Hepatic stellate cell (primary cell): ENCODE results near the gene NCMAP.

ENCODE experiments used
- DNase-seq: peaks from one replicate; pipeline ENCODE4 v3.0.0; 2011; ENCODE audit warnings: low spot score

NCMAP gene

DNA sequence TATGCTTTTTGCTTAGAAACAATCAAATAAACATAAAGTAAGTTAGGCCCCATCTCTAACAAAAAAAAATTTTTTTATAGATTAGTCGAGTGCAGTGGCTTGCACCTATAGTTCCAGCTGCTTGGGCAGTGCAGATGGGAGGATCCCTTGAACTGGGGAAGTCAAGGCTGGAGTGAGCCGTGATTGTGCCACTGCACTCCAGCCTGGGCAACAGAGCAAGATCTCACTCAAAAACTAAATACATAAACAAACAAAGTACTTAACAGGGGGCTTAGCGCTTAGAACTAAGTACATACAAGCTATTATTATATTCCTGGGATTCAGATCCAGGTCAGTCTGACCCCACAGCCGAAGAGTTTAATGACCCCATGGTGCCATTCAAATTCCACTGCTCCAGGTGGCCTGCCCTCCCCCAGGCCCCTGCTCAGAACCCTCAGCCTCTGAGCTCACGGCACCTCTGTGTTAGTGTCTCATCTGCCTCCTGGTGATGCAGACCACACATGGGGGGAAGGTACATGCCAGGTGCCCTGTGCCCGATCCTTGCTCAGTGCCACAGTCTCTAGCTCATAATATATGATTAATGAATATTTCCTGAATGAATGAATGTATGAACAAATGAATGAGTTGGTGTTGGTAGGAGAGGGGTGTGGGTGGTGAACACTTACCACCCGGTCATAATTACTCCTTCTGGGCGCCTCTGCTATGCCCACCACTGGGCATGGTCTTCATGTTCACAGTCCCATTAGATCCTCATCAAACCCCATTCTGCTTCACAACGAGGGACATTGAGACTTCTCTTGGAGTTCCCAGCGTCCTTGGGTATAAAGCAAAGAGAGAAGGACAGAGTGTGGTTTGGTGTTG, 14.6 kb downstream of the NCMAP start:
- no peak for DNase-seq

DNA sequence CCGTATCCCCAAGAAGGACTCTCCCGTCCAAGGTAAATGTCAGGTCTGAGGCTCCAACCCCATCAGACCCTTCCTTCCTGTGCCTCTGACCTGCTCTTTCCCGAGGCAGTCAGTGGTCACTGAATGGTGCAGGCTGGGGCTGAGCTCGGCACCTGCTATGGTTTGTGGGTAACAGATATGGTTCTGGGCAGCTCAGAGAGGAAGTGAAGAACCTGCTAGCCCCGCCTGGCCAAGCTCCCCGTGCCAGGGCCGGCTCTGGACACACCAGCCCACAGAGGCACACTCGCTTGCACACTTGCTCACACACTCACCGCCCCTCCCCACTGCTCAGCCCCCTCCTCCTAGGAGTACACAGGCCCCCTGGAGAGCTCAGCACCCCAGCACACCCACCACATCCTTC, 16.4 kb downstream of the NCMAP start:
- DNase-seq: no peak

DNA sequence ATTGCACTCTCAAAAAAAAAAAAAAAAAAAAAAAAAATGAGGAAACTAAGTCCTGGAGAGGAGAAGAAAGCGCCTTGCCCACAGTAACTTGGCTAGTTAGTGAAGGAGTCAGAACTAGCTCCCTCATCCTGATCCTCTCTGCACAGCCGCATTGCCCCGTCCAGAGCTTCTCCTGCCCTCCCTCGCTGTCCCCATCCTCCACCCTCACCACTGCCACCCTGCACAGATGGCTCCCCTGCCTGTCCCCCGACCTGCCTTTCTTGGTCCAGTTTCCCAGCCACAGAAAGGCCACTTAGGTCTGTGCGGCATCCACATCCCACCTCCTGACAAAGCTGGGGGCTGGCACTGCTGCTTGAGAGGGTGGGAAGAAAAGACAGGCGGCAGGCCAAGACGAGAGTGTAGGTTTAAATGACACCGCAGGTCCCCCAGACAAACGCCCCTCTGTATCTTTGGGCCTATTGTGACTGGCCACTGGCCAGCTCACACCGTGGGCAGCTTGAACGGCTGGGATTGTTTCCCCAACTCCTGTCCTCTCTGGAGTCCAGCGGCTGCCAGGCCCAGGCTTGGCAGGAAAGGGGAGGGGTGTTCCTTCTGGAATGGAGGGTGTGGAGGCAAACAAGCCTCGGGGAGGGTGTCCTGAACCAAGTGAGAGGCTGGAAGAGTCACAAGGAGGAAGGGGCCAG, 20.2 kb downstream of the NCMAP start:
- no peak for DNase-seq

DNA sequence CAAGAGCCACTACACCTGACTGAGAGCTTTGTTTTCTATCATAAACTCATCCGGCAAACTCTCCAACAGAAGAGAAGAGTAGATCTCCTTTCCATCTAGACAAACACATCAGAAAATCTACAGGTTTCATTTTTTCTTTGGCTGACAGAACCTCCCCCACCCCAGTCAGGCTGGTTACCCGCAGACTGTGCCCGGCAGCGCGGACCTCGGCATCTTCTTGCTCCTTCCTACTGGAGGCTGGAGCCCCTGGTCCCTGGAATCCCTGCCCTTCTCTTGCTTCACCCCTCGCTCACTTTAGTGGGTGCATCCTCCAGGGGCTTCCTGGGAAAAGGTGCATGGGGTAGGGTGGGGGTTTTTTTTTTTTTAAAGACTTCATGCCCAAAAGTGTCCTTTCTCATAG, 23.0 kb downstream of the NCMAP start:
- DNase-seq: no peak

DNA sequence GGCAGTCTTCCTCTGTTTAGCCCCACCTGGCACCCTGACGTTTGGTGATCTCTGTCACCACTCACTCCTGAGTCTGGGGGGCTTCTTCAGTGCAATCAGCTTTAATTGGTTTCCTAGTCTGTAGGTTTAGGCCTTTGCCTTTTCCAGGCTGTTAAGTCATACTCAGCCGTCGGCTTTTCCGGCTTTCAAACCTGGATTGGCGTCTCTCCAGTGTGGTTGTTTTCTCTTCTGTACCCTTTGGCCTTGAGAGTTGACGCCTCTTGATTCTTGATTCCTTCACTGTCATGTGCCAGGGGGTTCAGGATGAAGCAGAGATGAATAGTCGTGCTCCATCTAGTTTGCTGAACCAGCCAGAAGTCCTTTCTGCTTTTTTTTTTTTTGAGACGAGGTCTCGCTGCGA, 24.9 kb downstream of the NCMAP start:
- no peak for DNase-seq

DNA sequence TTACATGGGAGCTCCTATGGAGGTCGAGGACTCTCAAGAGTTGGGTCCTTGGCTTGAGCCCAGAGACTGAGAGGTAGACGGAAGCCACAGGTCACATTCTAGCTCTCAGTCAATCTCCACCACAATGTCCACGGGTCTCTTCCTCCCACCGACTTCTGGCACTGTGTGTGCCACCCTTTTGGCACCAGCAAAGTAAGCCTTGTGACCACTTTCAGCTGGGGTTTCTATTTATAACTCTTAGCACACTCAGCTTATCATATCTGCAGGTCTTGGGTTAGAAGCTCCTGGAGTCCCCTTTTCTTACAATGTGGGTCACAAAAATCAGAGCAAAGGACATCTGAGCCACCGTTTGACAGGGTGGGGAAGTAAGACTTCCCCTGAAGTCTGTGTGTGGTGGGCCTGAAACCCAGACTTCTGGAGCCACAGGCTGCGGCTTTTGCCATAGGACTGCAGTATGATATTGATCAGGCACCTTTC, 28.3 kb downstream of the NCMAP start:
- no peak for DNase-seq

DNA sequence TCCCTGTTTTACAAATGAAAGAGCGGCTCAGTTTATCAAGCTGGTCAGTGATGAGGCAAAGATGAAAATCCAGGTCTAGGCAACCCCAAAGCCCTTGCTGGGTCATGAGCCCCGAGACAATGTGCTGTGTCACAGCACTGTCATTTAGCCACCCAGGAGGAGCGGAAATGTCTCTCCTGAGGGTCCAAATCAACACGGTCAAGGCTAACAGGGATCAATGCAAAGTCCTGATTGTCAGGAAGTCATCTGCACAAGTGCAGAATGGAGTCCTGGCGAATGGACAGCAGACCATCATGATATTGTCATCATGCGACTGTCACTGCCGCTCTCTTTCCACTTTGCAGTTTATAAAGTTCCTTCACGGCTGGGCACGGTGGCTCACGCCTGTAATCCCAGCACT, 30.2 kb downstream of the NCMAP start:
- no peak for DNase-seq

DNA sequence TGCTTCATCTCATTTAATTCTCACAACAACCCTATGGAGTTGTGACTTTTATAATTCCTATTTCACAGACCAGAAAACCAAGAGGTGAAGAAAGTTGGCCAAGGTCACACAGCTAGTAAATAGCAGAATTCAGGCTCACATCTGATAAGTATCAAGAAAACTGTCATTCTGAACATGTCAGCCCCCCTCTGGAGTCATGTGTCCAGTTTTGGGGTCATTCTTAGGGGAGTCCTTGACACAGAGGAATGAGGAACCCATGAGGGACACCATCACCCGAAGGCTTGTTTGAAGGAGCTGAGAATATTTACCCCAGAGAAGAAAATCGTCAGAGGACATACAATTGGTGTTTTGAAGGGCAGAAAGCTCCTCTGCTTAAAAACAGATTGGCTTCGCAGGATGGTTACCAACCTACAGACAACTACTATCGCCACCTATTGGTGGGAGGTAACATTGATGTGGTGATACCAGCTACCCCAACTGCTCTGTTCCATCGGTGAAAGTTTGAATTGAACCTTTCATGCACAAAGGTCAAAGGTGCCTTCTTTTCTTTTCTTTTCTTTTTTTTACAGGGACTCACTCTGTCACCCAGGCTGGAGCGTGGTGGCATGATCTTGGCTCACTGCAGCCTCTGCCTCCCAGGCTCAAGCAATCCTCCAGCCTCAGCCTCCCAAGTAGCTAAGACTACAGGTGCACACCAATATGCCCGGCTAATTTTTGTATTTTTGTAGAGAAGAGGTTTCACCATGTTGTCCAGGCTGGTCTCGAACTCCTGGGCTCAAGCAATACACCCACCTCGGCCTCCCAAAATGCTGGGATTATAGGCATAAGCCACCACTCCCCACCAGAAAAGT, 31.3 kb downstream of the NCMAP start:
- peak; percentile 73 for DNase-seq

DNA sequence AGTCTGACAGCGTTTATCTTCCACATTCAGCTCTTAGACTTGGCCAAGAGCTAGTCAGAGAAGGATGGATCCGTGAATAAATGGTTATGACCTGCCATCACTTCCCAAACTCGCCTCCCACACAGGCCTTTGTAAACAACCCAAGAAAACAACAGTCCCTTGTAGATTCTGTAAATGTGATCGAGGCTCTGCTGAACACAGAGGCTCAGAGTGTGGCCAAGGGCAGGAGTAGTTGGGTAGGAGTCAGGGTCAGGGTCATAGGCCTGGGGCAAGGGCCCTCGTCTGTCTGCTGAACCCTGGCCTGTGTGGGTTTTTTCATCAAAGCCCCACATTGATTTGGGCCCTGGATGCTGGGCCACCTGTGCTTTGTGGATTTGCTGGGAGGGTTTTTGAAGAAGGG, 32.7 kb downstream of the NCMAP start:
- no peak for DNase-seq

DNA sequence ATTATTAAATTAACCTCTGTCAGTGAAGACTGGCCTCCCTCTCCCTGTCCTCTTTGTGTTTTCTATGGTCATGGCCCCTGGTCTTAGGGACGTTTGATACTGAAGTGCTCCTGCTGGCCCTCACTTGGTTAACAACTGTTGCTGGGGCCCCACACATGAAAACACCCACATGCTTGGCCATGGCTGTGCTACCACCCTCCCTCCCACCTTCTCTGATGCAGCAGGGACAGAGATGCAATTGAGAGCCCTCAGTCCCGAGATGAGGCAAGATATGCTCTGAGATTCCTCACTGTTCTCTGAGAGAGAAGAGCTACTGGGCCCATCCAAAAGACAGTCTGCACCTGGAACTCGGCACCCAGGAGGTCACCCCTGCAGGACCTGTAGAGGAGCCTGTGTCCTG, 33.3 kb downstream of the NCMAP start:
- no peak for DNase-seq

DNA sequence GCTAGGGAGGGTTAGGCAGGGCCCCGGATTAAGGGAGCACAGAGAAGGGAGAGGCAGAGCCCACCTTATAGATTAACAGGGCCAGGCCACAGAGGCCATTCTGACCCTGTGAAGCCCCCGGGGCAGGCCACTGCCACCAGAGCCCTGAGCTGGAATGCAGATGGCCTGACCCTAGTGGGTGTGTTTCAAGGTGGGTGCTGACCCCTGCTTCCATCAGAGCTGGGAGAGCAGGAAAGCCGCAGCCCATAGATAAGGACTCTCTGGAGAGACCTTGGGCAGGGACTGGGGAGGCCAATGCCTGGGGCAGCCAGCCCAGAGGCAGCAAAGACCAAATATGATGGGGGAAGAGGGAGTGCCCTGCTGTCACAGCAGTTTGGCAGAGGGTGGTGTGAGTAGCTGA, 35.9 kb downstream of the NCMAP start:
- DNase-seq: no peak

DNA sequence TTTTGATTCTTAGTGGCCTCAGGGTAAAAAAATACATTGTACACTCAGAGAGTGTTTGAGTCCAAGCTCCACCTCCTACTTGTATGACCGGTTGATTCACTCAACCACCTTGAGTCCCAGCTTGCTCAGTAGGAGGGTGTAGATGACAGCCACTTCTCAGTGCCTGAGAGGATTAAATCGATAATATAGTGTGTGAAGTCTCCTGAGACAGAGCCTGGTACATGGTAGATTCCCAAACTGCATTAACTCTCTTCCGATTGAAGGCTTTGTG, 38.4 kb downstream of the NCMAP start:
- no peak for DNase-seq

DNA sequence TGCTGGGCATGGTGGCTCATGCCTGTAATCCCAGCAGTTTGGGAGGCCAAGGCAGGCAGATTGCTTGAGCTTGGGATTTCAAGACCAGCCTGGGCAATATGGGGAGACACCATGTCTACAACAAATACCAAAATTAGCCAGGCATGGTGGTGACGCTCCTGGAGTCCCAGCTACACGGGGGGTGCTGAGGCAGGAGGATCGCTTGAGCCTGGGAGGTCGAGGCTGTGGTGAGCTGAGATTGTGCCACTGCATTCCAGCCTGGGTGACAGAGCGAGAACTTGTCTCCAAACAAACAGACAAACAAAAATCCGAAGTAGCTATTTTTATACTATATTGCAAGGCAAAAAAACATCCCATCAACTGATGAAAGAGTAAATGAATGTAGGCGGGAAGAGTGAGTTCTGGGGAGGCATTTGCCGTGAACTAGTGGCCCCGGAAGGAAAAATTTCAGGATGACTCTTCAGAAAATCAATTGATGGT, 40.6 kb downstream of the NCMAP start:
- DNase-seq: no peak

DNA sequence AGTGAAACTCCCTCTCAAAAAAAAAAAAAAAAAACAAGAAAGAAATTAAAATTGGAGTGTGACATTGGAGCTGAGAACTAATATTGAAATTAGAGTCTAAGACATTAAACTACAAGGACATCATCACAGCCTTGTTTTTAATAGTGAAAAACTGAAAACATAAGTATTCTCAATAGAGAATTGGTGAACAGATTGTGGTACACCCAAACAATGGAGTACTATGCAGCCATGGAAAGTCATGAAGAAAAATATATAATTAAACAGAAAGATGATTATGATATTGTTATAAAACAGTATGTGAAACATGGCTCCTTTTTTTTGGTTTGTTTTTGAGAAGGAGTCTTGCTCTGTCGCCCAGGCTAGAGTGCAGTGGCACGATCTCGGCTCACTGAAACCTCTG, 43.4 kb downstream of the NCMAP start:
- no peak for DNase-seq

DNA sequence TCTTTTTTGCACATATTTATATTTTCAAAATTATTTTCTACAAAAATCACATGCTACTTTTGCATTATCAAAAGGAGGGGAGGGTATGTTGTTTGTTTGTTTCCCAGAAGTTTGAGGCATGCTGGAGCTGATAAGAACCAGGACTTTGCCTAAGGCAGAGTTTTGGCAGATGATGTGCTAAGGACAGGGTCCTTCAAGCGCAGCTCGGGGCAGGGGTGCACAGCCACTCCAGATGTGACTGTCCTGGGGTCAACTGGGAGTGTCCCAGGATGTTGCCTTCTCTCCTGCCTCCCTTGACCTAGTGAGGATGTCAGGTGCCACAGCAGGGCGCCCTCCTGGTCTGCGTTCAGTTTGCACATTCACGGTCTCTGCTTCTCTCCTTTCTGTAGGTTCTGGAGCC, 44.7 kb downstream of the NCMAP start:
- DNase-seq: no peak

DNA sequence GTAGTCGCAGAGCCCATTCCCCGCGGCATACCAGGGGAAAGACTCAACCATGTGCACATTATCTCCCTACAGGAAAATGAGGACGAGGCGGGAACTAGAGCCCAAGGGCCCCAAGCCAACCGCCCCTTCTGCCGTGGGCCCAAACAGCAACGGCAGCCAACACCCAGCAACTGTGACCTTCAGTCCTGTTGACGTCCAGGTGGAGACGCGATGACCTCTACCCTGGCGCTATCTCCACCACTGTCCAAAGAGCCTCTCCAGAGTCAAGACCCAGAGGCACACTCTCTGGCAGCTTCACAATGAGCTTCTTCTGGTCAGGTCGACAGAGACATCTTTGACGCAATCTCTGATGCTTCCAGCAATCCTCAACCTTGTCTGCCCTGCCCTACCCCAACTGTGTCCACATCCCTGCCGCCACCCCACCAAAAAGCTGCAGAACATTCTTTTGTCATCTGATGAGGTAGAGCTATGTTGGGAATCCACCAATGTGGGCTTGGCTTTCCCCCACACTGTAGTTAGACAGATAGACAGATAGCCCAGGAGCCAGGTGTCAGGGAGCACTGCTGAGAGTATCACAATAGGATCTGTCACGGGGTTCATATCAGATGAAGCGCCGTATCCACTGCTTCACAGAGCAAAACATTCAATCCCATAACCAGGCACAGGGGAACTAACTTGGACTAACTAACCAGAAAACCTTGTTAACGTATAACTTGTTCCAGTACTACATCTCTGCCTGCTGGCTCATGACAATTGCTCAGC, 49.8 kb downstream of the NCMAP start:
- no peak for DNase-seq

DNA sequence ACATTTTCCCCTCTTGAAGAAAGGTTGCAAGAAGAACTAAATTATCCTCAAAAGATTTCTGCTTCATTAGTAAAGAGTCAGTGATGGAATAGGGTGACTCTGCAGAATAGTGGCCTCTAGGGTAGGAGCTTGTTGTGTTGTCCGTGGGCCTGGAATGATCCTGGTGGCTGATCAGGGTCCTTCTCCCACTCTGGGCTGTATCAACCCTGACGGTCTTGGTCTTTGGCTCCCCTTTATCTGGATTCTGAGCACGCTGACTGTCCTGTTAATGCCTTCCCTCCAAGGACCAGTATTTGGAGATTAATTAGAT, 50.4 kb downstream of the NCMAP start:
- no peak for DNase-seq

DNA sequence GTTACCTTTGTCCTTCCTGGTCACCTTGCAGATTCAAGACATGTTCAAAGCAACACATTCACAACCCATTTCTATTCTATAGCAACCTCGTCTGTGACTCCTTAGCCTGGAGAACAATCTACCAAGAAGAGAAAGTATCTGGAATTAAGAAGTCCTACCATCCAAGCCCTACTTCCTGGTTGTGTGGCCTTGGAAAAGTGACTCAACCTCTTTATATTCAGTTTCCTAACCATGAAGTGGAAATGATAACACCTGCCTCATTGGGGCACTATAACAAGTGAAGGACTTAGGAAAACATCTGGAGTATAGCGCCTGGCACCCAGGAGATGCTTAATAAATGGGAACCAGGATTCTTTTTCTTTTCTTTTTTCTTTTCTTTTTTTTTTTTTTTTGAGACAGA, 50.7 kb downstream of the NCMAP start:
- no peak for DNase-seq

DNA sequence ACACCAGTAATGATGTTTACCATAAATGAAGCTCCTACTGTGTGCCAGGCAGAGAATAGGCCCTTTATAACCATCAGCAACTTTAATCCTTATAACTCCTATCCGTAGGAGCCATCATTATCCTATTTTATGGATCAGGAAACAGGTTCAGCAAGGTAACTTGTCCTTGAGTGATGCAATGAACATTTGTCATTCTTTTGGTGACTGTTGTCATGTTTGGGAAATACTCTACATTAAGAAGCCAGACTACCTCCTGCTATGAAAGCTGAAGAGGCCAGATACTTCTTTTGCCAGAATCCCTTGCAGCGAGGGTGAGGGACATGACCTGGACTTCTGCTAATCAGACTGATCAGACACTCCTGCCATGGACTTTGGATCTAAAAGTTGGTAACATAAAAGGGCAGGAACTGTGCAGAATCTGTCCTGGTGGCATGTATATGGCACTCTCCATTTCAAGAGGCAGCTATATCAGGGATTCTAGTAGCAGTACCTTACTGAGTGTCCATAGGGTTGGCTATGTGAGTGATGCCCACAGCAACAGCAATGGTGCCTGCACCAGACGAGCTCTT, 54.1 kb downstream of the NCMAP start:
- no peak for DNase-seq

DNA sequence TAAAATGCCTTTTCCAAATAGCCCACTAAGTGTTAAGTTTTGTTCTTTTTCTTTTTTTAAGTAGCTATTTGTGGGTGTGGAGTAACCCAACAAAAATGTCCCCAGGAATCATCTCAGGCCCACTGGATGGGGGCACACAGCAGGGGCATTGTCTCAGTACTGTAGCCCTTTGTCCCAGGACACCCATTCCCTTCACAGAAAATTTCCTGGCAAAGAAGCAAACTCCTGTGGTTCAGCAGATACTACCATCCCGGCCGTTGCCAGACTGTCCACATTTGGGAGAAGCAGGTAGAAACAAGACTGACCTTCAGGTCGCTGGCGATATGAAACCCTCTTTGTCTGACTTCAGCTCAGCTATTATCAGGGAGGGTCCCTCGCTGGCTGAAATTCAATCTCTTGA, 63.5 kb downstream of the NCMAP start:
- no peak for DNase-seq

DNA sequence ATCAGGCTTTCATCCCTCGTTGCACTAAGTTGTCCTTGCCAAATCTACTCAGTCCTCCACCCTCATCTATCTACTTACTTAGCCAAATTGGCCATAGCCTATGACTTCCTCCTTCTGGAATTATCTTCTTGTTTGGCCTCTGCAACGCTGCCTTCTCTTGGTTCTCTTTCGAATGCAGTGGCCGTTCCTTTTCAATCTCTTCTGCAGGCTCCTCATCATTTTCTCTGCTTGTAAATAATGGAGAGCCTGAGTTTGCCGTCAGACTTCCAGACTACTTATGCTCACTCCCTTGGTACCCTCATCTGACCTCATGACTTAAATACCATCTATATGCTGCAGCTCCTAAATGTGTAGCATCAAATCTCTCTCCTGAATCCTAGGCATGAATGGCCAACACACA, 64.8 kb downstream of the NCMAP start:
- no peak for DNase-seq

DNA sequence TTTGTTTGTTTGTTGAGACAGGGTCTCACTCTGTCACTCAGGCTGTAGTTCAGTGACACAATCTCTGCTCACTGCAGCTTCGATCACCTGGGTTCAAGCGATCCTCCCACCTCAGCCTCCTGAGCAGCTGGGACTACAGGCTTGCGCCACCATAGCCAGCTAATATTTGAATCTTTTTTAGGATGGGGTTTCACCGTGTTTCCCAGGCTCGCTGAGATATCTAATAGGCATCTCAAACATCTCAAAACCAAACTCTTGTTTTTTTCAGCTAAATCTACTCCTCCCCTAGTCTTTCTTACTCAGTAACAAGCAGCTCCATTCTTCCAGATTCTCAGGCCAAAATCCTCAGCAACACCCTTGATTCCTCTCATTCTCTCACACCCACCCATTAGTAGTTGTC, 65.2 kb downstream of the NCMAP start:
- DNase-seq: peak; percentile 48
